Ishikawa (cell line): ENCODE results near the gene ADGRL3.

Source experiments
- CEBPB ChIP-seq: IDR thresholded peaks from 2 replicates; pipeline ENCODE4 v1.6.1; 2012
- CREB1 ChIP-seq: IDR thresholded peaks from 2 replicates; pipeline ENCODE4 v1.6.1; 2012; ENCODE audit warnings: low read depth
- EGR1 ChIP-seq: IDR thresholded peaks from 2 replicates; pipeline ENCODE4 v1.6.1; 2012
- EP300 ChIP-seq: IDR thresholded peaks from 2 replicates; pipeline ENCODE4 v1.6.1; 2012; ENCODE audit warnings: borderline replicate concordance
- FOXM1 ChIP-seq: IDR thresholded peaks from 2 replicates; pipeline ENCODE4 v1.6.1; 2012; ENCODE audit warnings: low read depth, borderline replicate concordance
- NFIC ChIP-seq: IDR thresholded peaks from 2 replicates; pipeline ENCODE4 v1.6.1; 2012
- RAD21 ChIP-seq: IDR thresholded peaks from 2 replicates; pipeline ENCODE4 v1.6.1; 2012; ENCODE audit warnings: low read depth
- TAF1 ChIP-seq: IDR thresholded peaks from 2 replicates; pipeline ENCODE4 v1.6.1; 2012; ENCODE audit warnings: low read depth, mild to moderate bottlenecking
- TCF12 ChIP-seq: IDR thresholded peaks from 2 replicates; pipeline ENCODE4 v1.6.1; 2012; ENCODE audit warnings: low read depth
- TEAD4 ChIP-seq: IDR thresholded peaks from 2 replicates; pipeline ENCODE4 v1.6.1; 2012
- YY1 ChIP-seq: IDR thresholded peaks from 2 replicates; pipeline ENCODE4 v1.6.1; 2012; ENCODE audit warnings: low read depth
- ZBTB7A ChIP-seq: IDR thresholded peaks from 2 replicates; pipeline ENCODE4 v1.6.1; 2012; ENCODE audit warnings: low read depth
- TF ChIP-seq, protein P1 (sequence below): IDR thresholded peaks from 2 replicates; pipeline ENCODE4 v1.6.1; 2012
- TF ChIP-seq, protein P2 (sequence below): IDR thresholded peaks from 2 replicates; pipeline ENCODE4 v1.6.1; 2012; ENCODE audit warnings: low read depth, mild to moderate bottlenecking

DNA sequence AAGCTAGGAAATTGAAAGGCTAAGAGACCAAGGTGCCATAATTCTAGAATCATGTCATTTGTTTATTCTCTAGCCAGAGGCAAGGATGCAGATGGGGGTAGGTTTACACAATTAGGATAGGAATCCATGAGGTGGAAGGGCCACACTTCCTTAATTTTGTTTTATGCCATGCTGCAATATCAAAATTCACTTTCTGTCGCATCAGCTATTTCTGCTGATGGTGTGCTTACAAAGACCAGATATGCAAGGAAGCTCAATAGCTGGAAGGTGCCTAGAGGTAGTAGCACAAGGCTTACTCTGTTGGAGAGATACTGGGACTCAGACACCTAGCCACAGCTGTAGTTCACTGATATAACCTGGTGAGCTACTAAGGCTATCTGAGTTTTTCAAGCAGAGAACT is 328.5 kb downstream of the ADGRL3 start:
- TF ChIP-seq, protein P1, sequence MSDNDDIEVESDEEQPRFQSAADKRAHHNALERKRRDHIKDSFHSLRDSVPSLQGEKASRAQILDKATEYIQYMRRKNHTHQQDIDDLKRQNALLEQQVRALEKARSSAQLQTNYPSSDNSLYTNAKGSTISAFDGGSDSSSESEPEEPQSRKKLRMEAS: no peak
- TF ChIP-seq CEBPB: no peak
- TF ChIP-seq RAD21: no peak
- no peak for TF ChIP-seq FOXM1
- TF ChIP-seq EP300: no peak
- TF ChIP-seq, protein P2, sequence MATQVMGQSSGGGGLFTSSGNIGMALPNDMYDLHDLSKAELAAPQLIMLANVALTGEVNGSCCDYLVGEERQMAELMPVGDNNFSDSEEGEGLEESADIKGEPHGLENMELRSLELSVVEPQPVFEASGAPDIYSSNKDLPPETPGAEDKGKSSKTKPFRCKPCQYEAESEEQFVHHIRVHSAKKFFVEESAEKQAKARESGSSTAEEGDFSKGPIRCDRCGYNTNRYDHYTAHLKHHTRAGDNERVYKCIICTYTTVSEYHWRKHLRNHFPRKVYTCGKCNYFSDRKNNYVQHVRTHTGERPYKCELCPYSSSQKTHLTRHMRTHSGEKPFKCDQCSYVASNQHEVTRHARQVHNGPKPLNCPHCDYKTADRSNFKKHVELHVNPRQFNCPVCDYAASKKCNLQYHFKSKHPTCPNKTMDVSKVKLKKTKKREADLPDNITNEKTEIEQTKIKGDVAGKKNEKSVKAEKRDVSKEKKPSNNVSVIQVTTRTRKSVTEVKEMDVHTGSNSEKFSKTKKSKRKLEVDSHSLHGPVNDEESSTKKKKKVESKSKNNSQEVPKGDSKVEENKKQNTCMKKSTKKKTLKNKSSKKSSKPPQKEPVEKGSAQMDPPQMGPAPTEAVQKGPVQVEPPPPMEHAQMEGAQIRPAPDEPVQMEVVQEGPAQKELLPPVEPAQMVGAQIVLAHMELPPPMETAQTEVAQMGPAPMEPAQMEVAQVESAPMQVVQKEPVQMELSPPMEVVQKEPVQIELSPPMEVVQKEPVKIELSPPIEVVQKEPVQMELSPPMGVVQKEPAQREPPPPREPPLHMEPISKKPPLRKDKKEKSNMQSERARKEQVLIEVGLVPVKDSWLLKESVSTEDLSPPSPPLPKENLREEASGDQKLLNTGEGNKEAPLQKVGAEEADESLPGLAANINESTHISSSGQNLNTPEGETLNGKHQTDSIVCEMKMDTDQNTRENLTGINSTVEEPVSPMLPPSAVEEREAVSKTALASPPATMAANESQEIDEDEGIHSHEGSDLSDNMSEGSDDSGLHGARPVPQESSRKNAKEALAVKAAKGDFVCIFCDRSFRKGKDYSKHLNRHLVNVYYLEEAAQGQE: no peak
- no peak for TF ChIP-seq YY1
- TF ChIP-seq TCF12: no peak
- TF ChIP-seq TEAD4: no peak
- no peak for TF ChIP-seq TAF1
- no peak for TF ChIP-seq NFIC
- TF ChIP-seq ZBTB7A: no peak
- TF ChIP-seq EGR1: no peak
- TF ChIP-seq CREB1: no peak
